ENCODE results near the gene KCNAB1.

The KCNAB1 gene

GRCh38 chr3:156509189-156510174, 389.1 kb downstream of the KCNAB1 start:
- DNase-seq: peak; percentile 75

GRCh38 chr3:156511987-156512677, 391.8 kb downstream of the KCNAB1 start:
- no peak for DNase-seq

GRCh38 chr3:156513619-156514018, 393.2 kb downstream of the KCNAB1 start:
- DNase-seq: no peak

DNA sequence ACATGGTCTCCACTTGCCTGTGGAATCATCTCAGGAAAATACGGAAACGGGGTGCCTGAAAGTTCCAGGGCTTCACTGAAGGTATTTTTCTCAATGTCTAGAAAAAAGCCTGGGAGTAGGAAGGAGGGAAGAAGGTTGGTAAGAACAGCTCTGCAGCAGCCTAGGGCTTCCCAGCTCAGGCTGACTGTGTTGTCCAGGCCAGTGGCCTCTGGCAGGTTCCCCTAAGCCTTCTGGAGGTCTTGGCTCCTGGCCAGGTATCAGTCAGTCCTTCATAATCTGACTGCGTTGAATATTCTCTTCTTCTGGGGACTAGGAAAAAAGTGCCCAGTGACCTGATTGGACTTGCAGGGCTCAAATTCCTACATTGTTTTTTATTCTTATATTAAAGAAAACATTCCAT, 395.9 kb downstream of the KCNAB1 start:
- no peak for DNase-seq

- DNase-seq: no peak
Observed at GRCh38 chr3:156516961-156517360, 396.6 kb downstream of the KCNAB1 start.

DNA sequence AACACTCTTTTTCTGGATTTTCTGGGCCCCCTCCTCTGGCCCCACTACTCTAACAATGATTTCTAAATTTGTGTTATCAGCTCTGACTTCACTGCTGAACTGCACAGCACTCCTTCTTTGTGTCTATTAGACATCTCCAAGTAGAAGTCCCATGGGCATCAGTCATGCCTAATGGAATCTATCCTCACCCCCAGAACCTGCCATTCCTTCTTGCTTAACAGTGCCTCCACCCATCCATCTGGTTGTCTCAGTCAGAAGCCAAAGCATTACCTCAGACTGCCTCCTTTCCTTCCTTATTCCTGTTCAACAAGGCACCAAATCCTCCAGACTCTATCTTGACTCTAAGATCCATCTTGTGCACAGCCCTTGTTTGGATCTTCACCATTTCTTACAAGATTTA, 398.3 kb downstream of the KCNAB1 start:
- no peak for DNase-seq

- DNase-seq: no peak
Observed at GRCh38 chr3:156519758-156520162, 399.4 kb downstream of the KCNAB1 start.

DNA sequence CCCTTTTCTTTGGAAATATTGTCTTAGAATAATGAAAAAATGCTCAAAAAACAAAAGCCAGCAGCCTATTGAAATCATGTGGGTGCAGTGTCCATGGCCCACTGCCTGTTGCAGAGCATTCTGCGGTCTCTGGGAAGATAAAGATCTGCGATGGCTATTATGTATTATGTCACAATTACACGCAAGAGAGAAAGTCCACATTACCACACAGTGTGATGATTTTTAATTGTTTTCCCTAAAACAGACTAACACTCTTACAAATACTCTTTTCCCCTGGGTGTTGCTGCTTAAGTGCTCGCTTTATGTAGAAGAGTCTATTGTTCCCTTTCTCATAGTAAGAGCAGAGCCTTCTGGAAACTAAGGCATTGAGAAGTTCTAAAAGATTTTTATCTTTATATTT, 402.3 kb downstream of the KCNAB1 start:
- no peak for DNase-seq

- no peak for DNase-seq
Observed at GRCh38 chr3:156525808-156526207, 405.4 kb downstream of the KCNAB1 start.

- DNase-seq: no peak
Observed at GRCh38 chr3:156527060-156527459, 406.7 kb downstream of the KCNAB1 start.

DNA sequence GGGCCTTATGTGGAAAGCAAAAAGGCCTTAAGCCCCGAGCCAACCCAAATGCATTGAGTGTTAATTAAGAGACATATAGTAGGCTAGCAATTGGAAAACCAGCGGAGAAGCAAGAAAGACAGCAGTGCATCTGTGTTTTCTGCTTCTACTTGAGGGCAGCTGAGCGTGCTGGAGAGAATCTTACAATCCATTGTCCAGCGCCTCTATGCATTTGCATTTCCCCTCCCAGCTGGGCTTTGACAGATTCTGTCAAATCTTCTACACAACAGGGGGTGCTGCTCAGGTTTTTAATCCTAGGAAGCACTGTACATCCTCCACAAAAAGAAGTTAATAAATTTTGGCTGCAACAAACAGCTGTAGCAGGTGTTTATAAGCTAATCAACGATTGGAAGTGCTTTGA, 410.6 kb downstream of the KCNAB1 start:
- DNase-seq: no peak

- DNase-seq: no peak
Observed at GRCh38 chr3:156532730-156533129, 412.4 kb downstream of the KCNAB1 start.

DNA sequence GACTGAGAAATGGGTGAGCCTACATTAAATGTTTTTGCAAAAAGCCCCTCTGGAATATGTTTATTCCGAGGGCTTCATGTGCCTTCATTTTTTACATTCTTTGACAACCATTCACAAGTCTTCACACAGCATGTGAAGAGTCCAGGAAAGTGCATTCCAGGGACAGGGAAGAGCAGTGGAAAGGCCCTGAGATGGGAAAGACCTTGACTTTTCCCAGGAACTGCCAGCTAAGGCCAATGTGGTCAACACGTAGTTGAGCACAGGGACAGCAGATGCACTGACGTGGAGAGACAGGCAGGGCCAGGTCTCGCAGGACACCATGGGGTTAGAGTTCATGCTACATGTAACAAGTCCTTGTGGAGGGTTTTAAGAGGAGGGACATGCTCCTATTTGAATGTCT, 412.8 kb downstream of the KCNAB1 start:
- DNase-seq: no peak

- peak; percentile 77 for DNase-seq
Observed at GRCh38 chr3:156535162-156535627, 414.8 kb downstream of the KCNAB1 start.

DNA sequence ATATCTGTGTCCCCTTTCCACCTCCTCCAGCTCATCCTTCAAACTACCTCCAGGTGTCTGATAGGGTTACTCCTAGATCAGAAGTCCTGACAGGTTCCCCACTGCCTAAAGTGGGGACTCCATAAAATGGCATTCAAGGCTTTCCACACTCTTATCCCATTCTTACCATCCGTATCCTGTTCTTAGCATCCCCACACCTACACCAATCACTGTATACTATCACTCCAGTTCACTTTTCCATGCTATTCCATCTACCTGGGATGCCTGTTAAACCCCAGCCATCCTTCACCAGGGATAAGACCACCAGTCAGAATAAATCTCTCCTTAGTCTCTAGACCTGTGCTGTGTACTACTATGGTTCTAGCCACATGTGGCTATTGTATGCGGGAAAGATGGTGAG, 415.4 kb downstream of the KCNAB1 start:
- no peak for DNase-seq

DNA sequence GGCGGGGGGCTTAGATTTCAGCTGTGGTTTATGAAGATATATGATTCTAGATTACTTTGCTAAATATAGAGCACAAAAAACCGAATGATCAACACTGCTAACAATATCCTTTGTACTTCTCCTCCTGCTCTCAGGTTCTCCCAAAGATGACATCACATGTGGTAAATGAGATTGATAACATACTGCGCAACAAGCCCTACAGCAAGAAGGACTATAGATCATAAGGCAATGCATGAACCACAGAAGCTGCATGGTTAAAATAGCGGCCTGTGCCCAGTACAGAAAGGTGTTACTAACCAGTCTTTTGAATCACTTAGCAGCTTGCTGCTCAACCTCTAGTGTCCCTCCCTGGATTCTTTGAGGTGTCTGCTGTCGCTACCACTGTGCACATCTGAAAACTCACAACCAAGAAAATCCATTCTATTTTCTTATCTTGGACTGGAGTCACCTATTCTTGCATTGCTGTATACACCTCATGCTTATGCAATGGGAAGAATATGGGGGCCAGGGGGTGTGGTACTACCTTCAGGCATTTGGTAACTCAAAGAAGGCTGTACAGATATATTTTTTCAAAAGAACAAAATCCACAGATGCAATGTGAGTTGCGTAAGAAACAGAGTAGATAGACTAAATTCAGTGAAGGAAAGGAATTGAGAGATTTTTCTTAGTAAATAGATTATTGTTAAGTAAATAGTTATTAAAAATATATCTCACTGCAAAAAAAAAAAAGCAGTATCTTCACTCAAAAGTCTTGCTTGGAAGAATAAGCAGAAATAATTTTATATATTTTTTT, 416.3 kb downstream of the KCNAB1 start:
- no peak for DNase-seq

DNA sequence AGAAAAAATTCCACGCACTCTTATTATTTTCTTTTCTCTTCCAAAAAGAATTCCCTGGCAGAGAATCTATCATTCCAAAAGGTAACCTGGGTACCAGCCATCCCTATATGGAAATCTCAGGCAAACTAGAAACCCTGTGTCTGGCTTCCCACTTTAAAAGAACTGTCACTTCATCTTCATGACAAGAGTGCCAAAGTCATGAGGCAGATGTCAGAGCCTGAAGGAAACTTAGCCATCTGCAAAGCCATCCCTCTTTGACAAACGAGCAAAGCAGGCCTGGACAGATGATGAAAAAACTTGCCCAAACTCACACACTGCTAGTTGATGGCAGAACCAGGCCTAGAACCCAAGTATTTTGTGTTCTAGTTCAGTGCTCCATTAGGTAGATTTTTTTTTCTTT, 418.7 kb downstream of the KCNAB1 start:
- DNase-seq: no peak

DNA sequence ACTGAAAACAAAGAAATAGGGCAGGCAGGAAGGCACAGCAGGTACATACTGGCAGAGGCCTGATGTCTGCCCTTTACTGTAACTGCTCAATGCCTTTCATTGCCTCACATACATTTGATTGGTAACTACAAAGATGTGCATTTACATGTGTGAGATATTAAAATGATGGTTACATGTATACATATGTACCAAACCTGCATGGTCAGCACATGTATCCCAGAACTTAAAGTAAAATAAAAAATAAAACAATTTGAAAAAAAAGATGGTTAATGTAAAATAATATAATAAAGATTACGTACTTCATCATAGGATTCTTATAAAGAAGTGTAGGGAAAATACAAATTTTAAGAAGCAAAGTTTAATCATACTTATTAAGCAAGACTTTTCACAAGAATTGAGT, 419.4 kb downstream of the KCNAB1 start:
- no peak for DNase-seq

DNA sequence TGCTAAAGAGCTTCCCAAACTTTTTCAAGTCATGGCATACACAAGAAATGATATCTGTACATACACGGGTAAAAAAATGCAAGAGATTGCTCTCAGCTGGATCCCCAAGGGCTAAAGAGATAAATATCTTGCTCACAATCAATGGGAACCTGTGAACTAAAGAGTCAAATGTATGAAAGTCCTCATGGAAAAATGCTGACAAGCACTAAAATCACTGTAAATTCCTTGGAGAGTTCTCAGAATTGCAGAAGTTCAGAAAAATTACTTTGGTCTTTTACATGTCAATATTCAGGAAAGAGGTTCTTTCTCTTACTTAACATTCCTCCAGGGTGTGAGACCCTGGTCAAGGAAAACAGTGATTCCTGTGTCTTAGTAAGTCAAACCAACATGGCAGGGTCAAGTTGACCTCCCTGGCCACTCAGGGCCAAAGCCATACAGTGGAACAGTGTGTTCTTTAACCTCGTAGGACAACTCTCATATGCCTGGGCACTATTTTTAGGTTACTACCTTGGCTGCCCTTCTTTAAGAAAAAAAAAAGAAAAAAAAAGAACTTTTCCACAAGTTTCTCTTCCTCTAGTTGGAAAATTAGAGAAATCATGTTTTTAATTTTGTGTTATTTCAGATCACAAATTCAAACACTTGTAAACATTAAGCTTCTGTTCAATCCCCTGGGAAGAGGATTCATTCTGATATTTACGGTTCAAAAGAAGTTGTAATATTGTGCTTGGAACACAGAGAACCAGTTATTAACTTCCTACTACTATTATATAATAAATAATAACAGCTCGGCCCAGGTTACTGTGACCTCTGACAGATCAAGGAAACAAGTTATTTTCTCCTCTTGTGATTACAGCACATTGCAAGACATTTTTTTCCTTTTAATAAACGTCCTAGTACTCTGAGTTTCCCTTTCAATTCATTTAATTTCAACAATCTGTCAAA, 422.0 kb downstream of the KCNAB1 start:
- no peak for DNase-seq

GRCh38 chr3:156543043-156543555, 422.7 kb downstream of the KCNAB1 start:
- DNase-seq: no peak

- DNase-seq: no peak
Observed at GRCh38 chr3:156547637-156548036, 427.3 kb downstream of the KCNAB1 start.

Data from midbrain (tissue), 1 donor.